ENCODE measurements around the gene CNTNAP2. TPM values are rescaled to one million over a fixed set of nuclear protein-coding genes. Genes with fewer than 3 reads are reported as not detected.

The CNTNAP2 gene
- total RNA-seq, 2 donors from 2014 or later = 171 to 228 TPM

DNA sequence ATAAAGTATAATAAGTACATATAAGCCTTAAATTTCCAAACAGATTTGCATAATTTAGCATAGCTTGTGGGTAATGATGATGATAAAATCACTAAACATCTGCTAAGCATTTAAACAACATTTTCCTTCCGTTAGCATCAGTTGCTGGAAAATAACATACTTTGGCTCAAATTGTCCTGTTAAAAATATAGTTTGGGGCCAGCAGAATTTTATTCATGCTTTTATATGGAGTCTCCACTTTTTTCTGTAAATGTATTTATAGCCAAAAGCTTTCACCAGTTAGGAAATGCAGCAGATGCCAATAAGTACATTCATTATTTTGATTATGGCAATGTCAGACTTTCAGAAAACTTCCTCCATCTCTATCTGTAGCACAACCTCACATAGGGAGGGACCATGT is 107.2 kb downstream of the CNTNAP2 start:
- Histone ChIP-seq H3K9ac (ENCODE audit: extremely low read depth, low read length, poor library complexity, severe bottlenecking) (no peak overlapping the region), H3K9me3 (ENCODE audit: control insufficient read depth, low read length) (peaks cover 17% of the 10 kb centered on the region), H3K4me3 (ENCODE audit: low read length) (no peak overlapping the region), H3K27me3 (ENCODE audit: control insufficient read depth, insufficient read depth, low read length, poor library complexity, severe bottlenecking) (no peaks in the 10 kb centered on the region), H3K36me3 (ENCODE audit: control insufficient read depth, insufficient read depth, low read length) (peaks cover 44% of the 10 kb centered on the region), H3K27ac (ENCODE audit: low read depth, low read length) (no peak overlapping the region), H3K4me1 (ENCODE audit: control insufficient read depth, insufficient read depth, low read length) (no peaks in the 10 kb centered on the region)
- WGBS, 2 experiments (ENCODE audit: insufficient coverage in 1 of 2, insufficient read length in 1 of 2) = 86 to 100% methylated on average over 1 of the region's 1 CpG
- Mint-ChIP-seq H3K27me3 (ENCODE audit: insufficient read depth) (no peaks in the 10 kb centered on the region), H3K36me3 (ENCODE audit: low read depth) (peaks cover 49% of the 10 kb centered on the region), H3K4me3 (no peak overlapping the region), H3K9me3 (peaks cover 1% of the 10 kb centered on the region), H3K27ac (no peak overlapping the region), H3K4me1 (peaks cover 2% of the 10 kb centered on the region)
- no peak for DNase-seq
- TF ChIP-seq, protein P1, sequence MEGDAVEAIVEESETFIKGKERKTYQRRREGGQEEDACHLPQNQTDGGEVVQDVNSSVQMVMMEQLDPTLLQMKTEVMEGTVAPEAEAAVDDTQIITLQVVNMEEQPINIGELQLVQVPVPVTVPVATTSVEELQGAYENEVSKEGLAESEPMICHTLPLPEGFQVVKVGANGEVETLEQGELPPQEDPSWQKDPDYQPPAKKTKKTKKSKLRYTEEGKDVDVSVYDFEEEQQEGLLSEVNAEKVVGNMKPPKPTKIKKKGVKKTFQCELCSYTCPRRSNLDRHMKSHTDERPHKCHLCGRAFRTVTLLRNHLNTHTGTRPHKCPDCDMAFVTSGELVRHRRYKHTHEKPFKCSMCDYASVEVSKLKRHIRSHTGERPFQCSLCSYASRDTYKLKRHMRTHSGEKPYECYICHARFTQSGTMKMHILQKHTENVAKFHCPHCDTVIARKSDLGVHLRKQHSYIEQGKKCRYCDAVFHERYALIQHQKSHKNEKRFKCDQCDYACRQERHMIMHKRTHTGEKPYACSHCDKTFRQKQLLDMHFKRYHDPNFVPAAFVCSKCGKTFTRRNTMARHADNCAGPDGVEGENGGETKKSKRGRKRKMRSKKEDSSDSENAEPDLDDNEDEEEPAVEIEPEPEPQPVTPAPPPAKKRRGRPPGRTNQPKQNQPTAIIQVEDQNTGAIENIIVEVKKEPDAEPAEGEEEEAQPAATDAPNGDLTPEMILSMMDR (conservative IDR thresholded peaks at IDR 0.05) = no peak

DNA sequence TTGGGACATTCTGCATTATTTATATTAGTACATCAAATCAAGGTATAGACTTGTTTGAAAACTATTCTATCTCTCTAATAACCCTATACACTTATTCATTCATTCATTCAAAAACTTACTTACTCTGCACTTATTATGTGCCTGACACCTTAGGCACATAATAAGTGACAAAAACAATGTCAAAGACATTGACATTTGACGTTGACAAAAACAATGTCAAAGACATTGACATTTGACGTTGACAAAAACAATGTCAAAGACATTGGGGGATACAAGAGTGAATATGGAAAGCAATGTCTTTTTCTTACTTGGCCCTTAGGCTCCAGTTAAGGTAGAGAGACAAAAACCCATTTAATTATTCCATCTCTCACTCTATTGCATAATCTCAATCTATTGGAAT is 116.0 kb downstream of the CNTNAP2 start:
- H3K9me3 Mint-ChIP-seq = no peaks in the 10 kb centered on the region
- H3K36me3 Mint-ChIP-seq (ENCODE audit: low read depth) = peaks cover 33% of the 10 kb centered on the region
- no peaks in the 10 kb centered on the region for H3K27me3 Mint-ChIP-seq (ENCODE audit: insufficient read depth)
- DNase-seq = no peak
- no peaks in the 10 kb centered on the region for H3K27me3 ChIP-seq (ENCODE audit: control insufficient read depth, insufficient read depth, low read length, poor library complexity, severe bottlenecking)
- no peak overlapping the region for H3K27ac ChIP-seq (ENCODE audit: low read depth, low read length)
- no peak overlapping the region for H3K4me3 Mint-ChIP-seq
- H3K4me1 Mint-ChIP-seq = peaks cover 2% of the 10 kb centered on the region
- no peak overlapping the region for H3K27ac Mint-ChIP-seq
- H3K9me3 ChIP-seq (ENCODE audit: control insufficient read depth, low read length) = peaks cover 14% of the 10 kb centered on the region
- H3K4me3 ChIP-seq (ENCODE audit: low read length) = no peak overlapping the region
- no peaks in the 10 kb centered on the region for H3K4me1 ChIP-seq (ENCODE audit: control insufficient read depth, insufficient read depth, low read length)
- no peak overlapping the region for H3K9ac ChIP-seq (ENCODE audit: extremely low read depth, low read length, poor library complexity, severe bottlenecking)
- H3K36me3 ChIP-seq (ENCODE audit: control insufficient read depth, insufficient read depth, low read length) = peaks cover 44% of the 10 kb centered on the region
- TF ChIP-seq, protein P1 (conservative IDR thresholded peaks at IDR 0.05) = no peak
- WGBS, 2 experiments (ENCODE audit: insufficient coverage in 1 of 2, insufficient read length in 1 of 2) = 92 to 100% methylated on average over 2 of the region's 2 CpGs

DNA sequence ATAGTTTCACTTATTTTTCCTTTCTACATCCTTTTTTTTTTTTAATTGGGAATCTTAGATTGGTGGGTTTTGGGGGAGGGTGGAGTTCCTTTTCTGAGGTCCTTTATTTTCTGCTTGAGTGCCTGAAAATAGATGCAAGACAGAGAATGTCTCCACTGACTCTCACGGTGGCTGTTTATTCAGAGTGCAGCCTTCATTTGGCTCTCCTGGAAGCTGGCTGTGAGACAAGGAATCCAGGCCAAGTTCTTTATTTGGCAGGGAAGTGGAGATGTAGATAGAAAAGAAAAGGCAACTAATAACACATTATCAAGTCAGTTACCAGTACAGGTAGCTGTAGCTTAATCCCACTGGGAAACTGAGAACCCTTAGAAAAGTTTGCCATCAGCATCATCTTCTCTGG is 118.6 kb downstream of the CNTNAP2 start:
- Histone ChIP-seq H3K4me1 (ENCODE audit: control insufficient read depth, insufficient read depth, low read length) (no peaks in the 10 kb centered on the region), H3K27me3 (ENCODE audit: control insufficient read depth, insufficient read depth, low read length, poor library complexity, severe bottlenecking) (no peaks in the 10 kb centered on the region), H3K4me3 (ENCODE audit: low read length) (no peak overlapping the region), H3K9me3 (ENCODE audit: control insufficient read depth, low read length) (peaks cover 17% of the 10 kb centered on the region), H3K36me3 (ENCODE audit: control insufficient read depth, insufficient read depth, low read length) (peaks cover 65% of the 10 kb centered on the region), H3K27ac (ENCODE audit: low read depth, low read length) (no peak overlapping the region), H3K9ac (ENCODE audit: extremely low read depth, low read length, poor library complexity, severe bottlenecking) (no peak overlapping the region)
- DNase-seq = no peak
- Mint-ChIP-seq H3K36me3 (ENCODE audit: low read depth) (peaks cover 48% of the 10 kb centered on the region), H3K4me3 (no peak overlapping the region), H3K4me1 (peaks cover 3% of the 10 kb centered on the region), H3K9me3 (no peaks in the 10 kb centered on the region), H3K27me3 (ENCODE audit: insufficient read depth) (no peaks in the 10 kb centered on the region), H3K27ac (no peak overlapping the region)
- 92 to 100% methylated on average over 1 of the region's 1 CpG for WGBS, 2 experiments (ENCODE audit: insufficient coverage in 1 of 2, insufficient read length in 1 of 2)
- TF ChIP-seq, protein P1 (conservative IDR thresholded peaks at IDR 0.05) = no peak
